ENCODE data around the gene SERINC2. TPM values are rescaled to one million over a fixed set of nuclear protein-coding genes. Genes with fewer than 3 reads are reported as not detected.

Gene SERINC2
- total and polyA plus RNA-seq, 2 experiments from 2014 or later, result 20.5 to 23.3 TPM

DNA sequence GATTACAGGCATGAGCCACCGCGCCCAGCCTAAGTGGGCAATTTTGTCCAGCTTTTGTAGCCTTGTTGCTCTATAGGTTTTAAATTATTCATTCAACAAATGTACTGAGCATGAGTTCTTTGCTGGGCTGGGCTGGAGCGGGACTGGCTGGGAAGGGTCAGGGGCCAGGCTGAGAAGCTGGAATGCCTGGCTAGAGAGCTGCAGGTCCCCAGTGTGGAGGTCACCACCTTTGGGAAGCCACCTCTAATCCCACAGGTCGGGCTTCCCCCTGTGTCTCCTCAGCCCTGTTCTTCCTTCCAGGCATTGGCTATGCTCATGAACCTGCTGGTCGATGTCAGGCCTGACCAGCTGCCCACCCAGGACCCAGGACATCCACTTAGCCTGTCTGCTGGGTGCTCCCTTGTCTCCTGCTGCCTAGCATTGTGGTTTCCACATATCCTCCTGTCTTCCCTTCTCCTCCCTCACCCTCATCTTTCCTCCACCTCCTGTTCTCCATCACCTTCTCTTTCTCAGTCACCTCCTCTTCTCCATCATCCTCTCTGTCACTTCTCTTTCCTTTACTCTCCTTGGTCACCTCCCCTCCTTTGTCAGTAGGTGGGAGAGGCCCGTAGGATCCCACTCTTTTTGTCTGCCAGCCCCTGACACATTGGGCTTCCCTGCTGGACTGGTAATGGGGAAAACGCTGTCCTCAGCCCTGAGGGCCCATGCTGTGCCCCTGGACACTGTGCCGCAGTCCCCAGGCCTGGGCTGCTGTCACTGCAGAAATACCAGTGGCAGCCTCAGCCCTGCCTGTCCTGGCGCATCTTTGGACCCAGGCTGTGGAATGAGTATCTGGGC lies 23.8 kb downstream of the SERINC2 start (continued):
- TF ChIP-seq, protein P1, sequence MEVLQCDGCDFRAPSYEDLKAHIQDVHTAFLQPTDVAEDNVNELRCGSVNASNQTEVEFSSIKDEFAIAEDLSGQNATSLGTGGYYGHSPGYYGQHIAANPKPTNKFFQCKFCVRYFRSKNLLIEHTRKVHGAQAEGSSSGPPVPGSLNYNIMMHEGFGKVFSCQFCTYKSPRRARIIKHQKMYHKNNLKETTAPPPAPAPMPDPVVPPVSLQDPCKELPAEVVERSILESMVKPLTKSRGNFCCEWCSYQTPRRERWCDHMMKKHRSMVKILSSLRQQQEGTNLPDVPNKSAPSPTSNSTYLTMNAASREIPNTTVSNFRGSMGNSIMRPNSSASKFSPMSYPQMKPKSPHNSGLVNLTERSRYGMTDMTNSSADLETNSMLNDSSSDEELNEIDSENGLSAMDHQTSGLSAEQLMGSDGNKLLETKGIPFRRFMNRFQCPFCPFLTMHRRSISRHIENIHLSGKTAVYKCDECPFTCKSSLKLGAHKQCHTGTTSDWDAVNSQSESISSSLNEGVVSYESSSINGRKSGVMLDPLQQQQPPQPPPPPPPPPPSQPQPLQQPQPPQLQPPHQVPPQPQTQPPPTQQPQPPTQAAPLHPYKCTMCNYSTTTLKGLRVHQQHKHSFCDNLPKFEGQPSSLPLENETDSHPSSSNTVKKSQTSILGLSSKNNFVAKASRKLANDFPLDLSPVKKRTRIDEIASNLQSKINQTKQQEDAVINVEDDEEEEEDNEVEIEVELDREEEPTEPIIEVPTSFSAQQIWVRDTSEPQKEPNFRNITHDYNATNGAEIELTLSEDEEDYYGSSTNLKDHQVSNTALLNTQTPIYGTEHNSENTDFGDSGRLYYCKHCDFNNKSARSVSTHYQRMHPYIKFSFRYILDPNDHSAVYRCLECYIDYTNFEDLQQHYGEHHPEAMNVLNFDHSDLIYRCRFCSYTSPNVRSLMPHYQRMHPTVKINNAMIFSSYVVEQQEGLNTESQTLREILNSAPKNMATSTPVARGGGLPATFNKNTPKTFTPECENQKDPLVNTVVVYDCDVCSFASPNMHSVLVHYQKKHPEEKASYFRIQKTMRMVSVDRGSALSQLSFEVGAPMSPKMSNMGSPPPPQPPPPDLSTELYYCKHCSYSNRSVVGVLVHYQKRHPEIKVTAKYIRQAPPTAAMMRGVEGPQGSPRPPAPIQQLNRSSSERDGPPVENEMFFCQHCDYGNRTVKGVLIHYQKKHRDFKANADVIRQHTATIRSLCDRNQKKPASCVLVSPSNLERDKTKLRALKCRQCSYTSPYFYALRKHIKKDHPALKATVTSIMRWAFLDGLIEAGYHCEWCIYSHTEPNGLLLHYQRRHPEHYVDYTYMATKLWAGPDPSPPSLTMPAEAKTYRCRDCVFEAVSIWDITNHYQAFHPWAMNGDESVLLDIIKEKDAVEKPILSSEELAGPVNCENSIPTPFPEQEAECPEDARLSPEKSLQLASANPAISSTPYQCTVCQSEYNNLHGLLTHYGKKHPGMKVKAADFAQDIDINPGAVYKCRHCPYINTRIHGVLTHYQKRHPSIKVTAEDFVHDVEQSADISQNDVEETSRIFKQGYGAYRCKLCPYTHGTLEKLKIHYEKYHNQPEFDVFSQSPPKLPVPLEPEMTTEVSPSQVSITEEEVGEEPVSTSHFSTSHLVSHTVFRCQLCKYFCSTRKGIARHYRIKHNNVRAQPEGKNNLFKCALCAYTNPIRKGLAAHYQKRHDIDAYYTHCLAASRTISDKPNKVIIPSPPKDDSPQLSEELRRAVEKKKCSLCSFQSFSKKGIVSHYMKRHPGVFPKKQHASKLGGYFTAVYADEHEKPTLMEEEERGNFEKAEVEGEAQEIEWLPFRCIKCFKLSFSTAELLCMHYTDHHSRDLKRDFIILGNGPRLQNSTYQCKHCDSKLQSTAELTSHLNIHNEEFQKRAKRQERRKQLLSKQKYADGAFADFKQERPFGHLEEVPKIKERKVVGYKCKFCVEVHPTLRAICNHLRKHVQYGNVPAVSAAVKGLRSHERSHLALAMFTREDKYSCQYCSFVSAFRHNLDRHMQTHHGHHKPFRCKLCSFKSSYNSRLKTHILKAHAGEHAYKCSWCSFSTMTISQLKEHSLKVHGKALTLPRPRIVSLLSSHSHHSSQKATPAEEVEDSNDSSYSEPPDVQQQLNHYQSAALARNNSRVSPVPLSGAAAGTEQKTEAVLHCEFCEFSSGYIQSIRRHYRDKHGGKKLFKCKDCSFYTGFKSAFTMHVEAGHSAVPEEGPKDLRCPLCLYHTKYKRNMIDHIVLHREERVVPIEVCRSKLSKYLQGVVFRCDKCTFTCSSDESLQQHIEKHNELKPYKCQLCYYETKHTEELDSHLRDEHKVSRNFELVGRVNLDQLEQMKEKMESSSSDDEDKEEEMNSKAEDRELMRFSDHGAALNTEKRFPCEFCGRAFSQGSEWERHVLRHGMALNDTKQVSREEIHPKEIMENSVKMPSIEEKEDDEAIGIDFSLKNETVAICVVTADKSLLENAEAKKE (CRISPR knock-in tag; IDR thresholded peaks at IDR 0.05), result no peak
- TF ChIP-seq, protein P2, sequence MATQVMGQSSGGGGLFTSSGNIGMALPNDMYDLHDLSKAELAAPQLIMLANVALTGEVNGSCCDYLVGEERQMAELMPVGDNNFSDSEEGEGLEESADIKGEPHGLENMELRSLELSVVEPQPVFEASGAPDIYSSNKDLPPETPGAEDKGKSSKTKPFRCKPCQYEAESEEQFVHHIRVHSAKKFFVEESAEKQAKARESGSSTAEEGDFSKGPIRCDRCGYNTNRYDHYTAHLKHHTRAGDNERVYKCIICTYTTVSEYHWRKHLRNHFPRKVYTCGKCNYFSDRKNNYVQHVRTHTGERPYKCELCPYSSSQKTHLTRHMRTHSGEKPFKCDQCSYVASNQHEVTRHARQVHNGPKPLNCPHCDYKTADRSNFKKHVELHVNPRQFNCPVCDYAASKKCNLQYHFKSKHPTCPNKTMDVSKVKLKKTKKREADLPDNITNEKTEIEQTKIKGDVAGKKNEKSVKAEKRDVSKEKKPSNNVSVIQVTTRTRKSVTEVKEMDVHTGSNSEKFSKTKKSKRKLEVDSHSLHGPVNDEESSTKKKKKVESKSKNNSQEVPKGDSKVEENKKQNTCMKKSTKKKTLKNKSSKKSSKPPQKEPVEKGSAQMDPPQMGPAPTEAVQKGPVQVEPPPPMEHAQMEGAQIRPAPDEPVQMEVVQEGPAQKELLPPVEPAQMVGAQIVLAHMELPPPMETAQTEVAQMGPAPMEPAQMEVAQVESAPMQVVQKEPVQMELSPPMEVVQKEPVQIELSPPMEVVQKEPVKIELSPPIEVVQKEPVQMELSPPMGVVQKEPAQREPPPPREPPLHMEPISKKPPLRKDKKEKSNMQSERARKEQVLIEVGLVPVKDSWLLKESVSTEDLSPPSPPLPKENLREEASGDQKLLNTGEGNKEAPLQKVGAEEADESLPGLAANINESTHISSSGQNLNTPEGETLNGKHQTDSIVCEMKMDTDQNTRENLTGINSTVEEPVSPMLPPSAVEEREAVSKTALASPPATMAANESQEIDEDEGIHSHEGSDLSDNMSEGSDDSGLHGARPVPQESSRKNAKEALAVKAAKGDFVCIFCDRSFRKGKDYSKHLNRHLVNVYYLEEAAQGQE (IDR thresholded peaks at IDR 0.05; ENCODE audit: unreplicated experiment), result no peak
- TF ChIP-seq ZNF114 (CRISPR knock-in tag; IDR thresholded peaks at IDR 0.05), result no peak
- no peak for TF ChIP-seq NANOG (IDR thresholded peaks at IDR 0.05; ENCODE audit: borderline replicate concordance)
- TF ChIP-seq, protein P3, sequence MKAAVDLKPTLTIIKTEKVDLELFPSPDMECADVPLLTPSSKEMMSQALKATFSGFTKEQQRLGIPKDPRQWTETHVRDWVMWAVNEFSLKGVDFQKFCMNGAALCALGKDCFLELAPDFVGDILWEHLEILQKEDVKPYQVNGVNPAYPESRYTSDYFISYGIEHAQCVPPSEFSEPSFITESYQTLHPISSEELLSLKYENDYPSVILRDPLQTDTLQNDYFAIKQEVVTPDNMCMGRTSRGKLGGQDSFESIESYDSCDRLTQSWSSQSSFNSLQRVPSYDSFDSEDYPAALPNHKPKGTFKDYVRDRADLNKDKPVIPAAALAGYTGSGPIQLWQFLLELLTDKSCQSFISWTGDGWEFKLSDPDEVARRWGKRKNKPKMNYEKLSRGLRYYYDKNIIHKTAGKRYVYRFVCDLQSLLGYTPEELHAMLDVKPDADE (IDR thresholded peaks at IDR 0.05), result no peak
- TF ChIP-seq CREB1 (CRISPR knock-in tag; IDR thresholded peaks at IDR 0.05; ENCODE audit: low read depth), result no peak
- no peak for TF ChIP-seq POLR2AphosphoS5 (IDR thresholded peaks at IDR 0.05; ENCODE audit: low read depth)
- no peak for TF ChIP-seq EZH2phosphoT487 (IDR thresholded peaks at IDR 0.05; ENCODE audit: unreplicated experiment)
- no peak for TF ChIP-seq ZNF331 (CRISPR knock-in tag; IDR thresholded peaks at IDR 0.05; ENCODE audit: low read depth)
- TF ChIP-seq EZH2 (IDR thresholded peaks at IDR 0.05; ENCODE audit: low read depth, unreplicated experiment), result no peak

Data from GM23338 (cell line).